ENCODE results near the gene CCDC30. TPM values are rescaled to one million over a fixed set of nuclear protein-coding genes. Genes with fewer than 3 reads are reported as not detected.

CCDC30 gene
- total and polyA plus RNA-seq, 9 of the 15 experiments (the other 6 are each of a cell fraction or from before 2014, with no cell fraction given) = 0.05 to 0.91 (median 0.24) TPM

DNA sequence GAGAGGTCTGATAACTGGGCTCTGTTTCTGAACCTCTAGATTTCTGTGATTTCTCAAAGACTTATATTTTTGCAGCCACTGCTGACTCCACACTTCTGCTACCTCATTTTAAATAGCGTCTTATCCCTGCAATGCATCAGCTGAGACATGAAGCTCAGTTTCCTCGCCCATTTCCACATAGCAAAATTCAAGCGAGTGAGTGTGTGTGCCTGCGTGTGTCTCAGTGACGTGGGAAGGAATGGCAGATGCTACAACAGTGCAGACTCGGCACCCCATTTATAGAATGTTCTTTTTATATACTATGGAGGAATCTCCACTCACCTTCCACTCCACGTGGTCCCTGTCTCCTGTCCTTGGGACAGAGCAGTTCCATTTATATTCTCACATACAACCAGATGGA, 43.0 kb upstream of the CCDC30 start:
- FAIRE-seq = no peak
- WGBS (ENCODE audit: insufficient coverage, low coverage, missing lambda C conversion rate) = 3% methylated on average over 7 of the region's 7 CpGs
- no TSS peak for BruUV-seq (replicated peaks)
- no peak overlapping the region for H3K4me3 ChIP-seq
- no peaks in the 10 kb centered on the region for H3K9me1 ChIP-seq (ENCODE audit: control insufficient read depth, insufficient read depth, low read length)
- H3K79me2 ChIP-seq (ENCODE audit: control insufficient read depth, insufficient read depth, low read length) = no peaks in the 10 kb centered on the region
- in situ Hi-C loops (cut with MboI) = no loop called here
- H3K27ac ChIP-seq (ENCODE audit: extremely low read depth, low read depth, low read length) = no peak overlapping the region
- no peaks in the 10 kb centered on the region; a peak in 1 of 5 replicates for H3K4me1 ChIP-seq (replicated peaks in 1 of 2; ENCODE audit: control insufficient read depth in 2 of 2, insufficient read depth in 2 of 2, low read length in 2 of 2)
- peaks cover 50 to 52% of the 10 kb centered on the region in 2 experiments for H3K27me3 ChIP-seq (ENCODE audit: control insufficient read depth in 2 of 2, insufficient read depth in 2 of 2, low read length in 2 of 2)
- intact Hi-C loops (cut with micrococcal nuclease) = no loop called here
- ChIA-PET CTCF (ENCODE audit: low intra/inter-chr PET ratio) (no interaction called here), POLR2A (interaction anchor here (1.3 kb wide), 1 partner anchor 14 kb away, joined by 3 read pairs; no protein-coding TSS in a partner anchor)
- H3K36me3 ChIP-seq (ENCODE audit: control insufficient read depth, insufficient read depth, low read length) = no peaks in the 10 kb centered on the region
- ATAC-seq = no peak
- TF ChIP-seq, protein P1, sequence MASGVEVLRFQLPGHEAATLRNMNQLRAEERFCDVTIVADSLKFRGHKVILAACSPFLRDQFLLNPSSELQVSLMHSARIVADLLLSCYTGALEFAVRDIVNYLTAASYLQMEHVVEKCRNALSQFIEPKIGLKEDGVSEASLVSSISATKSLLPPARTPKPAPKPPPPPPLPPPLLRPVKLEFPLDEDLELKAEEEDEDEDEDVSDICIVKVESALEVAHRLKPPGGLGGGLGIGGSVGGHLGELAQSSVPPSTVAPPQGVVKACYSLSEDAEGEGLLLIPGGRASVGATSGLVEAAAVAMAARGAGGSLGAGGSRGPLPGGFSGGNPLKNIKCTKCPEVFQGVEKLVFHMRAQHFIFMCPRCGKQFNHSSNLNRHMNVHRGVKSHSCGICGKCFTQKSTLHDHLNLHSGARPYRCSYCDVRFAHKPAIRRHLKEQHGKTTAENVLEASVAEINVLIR (CRISPR knock-in tag; IDR thresholded peaks at IDR 0.05) = no peak
- TF ChIP-seq ZNF444 (CRISPR knock-in tag; IDR thresholded peaks at IDR 0.05) (no peak), CHD4 (IDR thresholded peaks at IDR 0.05; ENCODE audit: insufficient read depth, insufficient replicate concordance, low read depth, low read length, poor library complexity, severe bottlenecking) (no peak), NBN (IDR thresholded peaks at IDR 0.05; ENCODE audit: low read depth) (no peak), RFX1 (IDR thresholded peaks at IDR 0.05) (no peak), HEY1 (CRISPR knock-in tag; IDR thresholded peaks at IDR 0.05; ENCODE audit: borderline replicate concordance) (no peak), ZNF584 (CRISPR knock-in tag; IDR thresholded peaks at IDR 0.05; ENCODE audit: low read depth) (no peak), ZNF212 (CRISPR knock-in tag; IDR thresholded peaks at IDR 0.05) (no peak), POLR2AphosphoS2 (IDR thresholded peaks at IDR 0.05; ENCODE audit: low read length) (no peak), HDGF (IDR thresholded peaks at IDR 0.05) (no peak), POLR2B (IDR thresholded peaks at IDR 0.05; ENCODE audit: low read depth, partially characterized antibody) (no peak), ATF7 (IDR thresholded peaks at IDR 0.05) (no peak), HDAC3 (IDR thresholded peaks at IDR 0.05; ENCODE audit: borderline replicate concordance, partially characterized antibody) (no peak)
- TF ChIP-seq, protein P2, sequence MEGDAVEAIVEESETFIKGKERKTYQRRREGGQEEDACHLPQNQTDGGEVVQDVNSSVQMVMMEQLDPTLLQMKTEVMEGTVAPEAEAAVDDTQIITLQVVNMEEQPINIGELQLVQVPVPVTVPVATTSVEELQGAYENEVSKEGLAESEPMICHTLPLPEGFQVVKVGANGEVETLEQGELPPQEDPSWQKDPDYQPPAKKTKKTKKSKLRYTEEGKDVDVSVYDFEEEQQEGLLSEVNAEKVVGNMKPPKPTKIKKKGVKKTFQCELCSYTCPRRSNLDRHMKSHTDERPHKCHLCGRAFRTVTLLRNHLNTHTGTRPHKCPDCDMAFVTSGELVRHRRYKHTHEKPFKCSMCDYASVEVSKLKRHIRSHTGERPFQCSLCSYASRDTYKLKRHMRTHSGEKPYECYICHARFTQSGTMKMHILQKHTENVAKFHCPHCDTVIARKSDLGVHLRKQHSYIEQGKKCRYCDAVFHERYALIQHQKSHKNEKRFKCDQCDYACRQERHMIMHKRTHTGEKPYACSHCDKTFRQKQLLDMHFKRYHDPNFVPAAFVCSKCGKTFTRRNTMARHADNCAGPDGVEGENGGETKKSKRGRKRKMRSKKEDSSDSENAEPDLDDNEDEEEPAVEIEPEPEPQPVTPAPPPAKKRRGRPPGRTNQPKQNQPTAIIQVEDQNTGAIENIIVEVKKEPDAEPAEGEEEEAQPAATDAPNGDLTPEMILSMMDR (IDR thresholded peaks at IDR 0.05 in 2 of 3, conservative IDR thresholded peaks at IDR 0.05 in 1 of 3; ENCODE audit: insufficient read depth in 2 of 3, low read depth in 1 of 3, low read length in 3 of 3) = no peak
- no peak overlapping the region for H3K4me2 ChIP-seq (ENCODE audit: insufficient read depth, low read length)
- H4K20me1 ChIP-seq (replicated peaks; ENCODE audit: control insufficient read depth, insufficient read depth, low read length) = no peaks in the 10 kb centered on the region
- H3K9ac ChIP-seq (ENCODE audit: insufficient read depth in 1 of 2, low read depth in 2 of 2, low read length in 2 of 2) = no peak overlapping the region
- no peak for DNase-seq (ENCODE audit: extremely low read depth in 1 of 4, low spot score in 3 of 4)
- H3K9me3 ChIP-seq (replicated peaks; ENCODE audit: control insufficient read depth, insufficient read depth, low read depth, low read length) = no peaks in the 10 kb centered on the region
- H2AFZ ChIP-seq (ENCODE audit: low read depth, low read length) = no peak overlapping the region
